ENCODE results near the gene SLC7A8.

DNA sequence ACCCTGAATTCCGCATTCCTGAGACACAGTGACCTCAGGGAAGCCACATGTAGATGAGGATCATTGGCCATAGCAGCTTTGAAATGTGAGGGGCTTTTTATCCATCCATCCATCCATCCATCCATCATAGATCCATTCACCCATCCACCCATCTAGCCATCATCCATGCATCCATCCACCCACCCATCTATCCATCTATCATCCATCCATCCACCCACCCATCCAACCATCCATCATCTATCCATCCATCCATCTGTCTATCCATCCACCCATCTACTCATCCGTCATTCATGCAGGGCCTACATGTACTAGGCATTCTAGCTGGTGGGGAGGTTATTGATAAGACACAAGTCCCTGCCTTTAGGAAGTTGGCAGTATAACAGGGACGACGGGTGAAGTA lies 36.5 kb downstream of the SLC7A8 start:
- TF ChIP-seq, protein P1, sequence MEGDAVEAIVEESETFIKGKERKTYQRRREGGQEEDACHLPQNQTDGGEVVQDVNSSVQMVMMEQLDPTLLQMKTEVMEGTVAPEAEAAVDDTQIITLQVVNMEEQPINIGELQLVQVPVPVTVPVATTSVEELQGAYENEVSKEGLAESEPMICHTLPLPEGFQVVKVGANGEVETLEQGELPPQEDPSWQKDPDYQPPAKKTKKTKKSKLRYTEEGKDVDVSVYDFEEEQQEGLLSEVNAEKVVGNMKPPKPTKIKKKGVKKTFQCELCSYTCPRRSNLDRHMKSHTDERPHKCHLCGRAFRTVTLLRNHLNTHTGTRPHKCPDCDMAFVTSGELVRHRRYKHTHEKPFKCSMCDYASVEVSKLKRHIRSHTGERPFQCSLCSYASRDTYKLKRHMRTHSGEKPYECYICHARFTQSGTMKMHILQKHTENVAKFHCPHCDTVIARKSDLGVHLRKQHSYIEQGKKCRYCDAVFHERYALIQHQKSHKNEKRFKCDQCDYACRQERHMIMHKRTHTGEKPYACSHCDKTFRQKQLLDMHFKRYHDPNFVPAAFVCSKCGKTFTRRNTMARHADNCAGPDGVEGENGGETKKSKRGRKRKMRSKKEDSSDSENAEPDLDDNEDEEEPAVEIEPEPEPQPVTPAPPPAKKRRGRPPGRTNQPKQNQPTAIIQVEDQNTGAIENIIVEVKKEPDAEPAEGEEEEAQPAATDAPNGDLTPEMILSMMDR (IDR thresholded peaks at IDR 0.05; ENCODE audit: low read depth, low read length): no peak
- TF ChIP-seq EZH2phosphoT487 (IDR thresholded peaks at IDR 0.05; ENCODE audit: low read depth): no peak
